ENCODE results near the gene SIT1.
A peak's percentile ranks its signal among the peaks of the same experiment; 100 is the strongest.
"Not testable (repeated sequence)": the region's sequence is repeated elsewhere in the genome, so short reads cannot be mapped to it uniquely, and the experiment has no call there.

The SIT1 gene

DNA sequence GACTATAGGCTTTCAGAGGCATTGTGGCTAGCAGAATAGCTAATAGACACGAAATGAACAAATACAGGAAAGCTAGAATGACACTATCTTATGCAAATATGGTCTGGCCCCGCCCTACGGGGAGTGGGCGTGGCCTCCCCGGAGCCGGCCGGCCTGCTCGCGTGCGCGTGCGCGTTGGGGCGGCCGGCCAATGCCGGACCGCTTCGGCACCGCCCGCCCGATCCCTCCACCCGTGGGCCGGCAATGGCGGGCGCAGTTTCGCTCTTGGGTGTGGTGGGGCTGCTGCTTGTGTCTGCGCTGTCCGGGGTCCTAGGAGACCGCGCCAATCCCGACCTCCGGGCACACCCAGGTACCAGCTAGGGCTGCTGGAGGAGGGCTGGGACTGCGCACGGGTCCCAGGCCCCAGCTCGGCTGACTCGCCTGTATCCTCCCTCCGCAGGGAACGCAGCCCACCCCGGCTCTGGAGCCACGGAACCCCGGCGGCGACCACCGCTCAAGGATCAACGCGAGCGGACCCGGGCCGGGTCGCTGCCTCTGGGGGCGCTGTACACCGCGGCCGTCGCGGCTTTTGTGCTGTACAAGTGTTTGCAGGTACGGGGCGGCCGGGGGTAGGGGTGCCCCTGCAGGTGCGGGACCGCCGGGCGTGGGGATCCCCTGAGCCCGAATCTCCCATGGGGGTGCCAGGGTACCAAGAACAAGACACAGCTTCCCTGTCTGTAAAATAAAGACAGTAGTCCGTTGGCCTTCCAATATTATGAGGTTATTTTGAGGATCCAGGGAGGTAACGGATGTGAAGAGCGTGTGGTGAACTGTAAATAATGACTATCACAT, 7.6 kb upstream of the SIT1 start, which contains the start of gene CCDC107:
TSS of gene CCDC107 (plus strand) at position 156 of the 831 bp plus-strand sequence. CDS start at position 244, 88 bp downstream.
- DNase-seq, result no peak

DNA sequence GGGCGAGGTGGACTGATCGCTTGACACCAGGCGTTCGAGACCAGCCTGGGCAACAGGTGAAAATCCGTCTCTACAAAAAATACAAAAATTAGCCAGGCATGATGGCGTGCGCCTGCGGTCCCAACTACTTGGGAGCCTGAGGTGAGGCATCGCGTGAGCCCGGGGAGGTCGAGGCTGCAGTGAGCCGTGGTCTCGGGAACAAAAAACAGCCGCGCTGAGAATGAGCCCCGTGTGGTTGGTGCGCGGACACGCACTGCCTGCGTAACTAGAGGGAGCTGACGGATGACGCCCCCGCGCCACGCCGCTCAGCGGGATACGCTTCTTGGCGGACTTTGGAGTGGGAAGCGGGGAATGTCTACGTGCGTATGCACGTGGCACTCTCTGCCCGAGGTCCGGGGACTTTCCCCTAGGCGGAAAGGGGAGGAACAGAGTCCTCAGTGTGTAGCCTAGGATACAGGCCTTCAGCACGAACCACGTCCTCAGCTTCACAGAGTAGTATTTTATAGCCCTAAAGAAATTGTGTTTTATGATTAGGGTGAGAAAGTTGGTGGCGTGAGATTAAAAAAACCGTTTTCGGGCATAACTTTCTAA, 6.9 kb upstream of the SIT1 start, which contains the start of gene RMRP:
TSS of gene RMRP (minus strand) at position 474 of the 591 bp plus-strand sequence.
- peak; percentile 78 for DNase-seq

DNA sequence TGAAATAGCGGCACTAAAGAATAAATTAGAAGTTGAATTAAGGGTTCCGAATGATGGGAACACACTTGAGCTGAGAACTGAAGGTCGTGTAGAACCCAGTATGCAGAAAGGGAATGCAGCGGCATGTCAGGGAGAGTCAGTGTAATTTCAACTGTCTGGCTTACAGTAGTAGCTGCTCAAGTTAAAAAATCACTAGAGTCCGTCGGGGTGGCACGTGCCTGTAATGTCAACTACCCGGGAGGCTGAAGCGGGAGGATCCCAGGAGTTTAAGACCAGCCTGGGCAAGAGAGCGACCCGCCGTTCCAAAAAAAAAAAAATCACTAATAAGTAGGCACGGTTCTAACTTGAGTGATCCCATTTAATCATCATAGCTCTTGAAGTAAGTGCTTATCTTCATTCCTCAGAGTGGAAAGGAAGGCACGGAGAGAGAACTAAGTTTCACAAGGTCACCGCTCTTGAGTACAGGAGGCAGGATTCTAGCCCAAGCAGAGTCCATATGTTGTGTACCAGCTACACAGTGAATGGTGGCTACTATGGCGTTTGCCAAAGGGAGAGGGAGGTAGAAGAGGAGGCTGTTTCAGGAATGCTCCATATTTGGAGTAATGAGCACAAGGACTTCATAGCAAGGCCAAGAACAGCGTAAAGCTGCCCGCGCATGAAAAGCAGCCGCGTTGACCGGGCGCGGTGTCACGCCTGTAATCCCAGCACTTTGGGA, 6.3 kb upstream of the SIT1 start:
- DNase-seq, result no peak

DNA sequence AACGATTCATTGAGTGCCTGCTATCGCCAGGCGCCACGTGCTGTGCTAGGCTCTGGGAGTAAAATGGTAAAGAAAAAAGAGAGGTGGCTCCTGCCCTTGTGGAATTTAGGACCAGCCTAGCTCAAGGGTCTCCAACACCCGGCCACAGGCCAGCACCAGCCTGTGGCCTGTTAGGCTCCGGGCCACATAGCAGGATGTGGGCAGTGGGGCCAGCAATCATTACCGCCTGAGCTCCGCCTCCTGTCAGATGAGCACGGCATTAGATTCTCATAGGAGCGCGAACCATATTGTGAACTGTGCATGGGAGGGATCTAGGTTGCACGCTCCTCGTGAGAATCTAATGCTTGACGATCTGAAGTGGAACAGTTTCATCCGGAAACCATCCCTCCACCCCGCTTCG, 5.6 kb upstream of the SIT1 start:
- no peak for DNase-seq

DNA sequence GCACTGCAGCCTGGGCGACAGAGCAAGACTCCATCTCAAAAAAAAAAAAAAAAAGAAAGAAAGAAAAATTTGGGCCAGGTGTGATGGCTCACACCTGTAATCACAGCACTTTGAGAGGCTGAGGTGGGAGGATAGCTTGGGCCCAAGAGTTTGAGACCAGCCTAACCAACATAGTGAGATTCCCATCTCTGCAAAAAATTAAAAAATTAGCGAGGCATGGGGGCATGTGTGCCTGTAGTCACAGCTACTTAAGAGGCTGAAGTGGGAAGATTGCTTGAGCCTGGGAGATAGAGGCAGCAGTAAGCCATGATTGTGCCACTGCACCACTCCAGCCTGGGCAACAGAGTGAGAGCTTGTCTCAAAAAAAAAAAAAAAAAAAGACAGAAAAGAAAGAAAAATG, 2.9 kb upstream of the SIT1 start:
- no peak for DNase-seq

DNA sequence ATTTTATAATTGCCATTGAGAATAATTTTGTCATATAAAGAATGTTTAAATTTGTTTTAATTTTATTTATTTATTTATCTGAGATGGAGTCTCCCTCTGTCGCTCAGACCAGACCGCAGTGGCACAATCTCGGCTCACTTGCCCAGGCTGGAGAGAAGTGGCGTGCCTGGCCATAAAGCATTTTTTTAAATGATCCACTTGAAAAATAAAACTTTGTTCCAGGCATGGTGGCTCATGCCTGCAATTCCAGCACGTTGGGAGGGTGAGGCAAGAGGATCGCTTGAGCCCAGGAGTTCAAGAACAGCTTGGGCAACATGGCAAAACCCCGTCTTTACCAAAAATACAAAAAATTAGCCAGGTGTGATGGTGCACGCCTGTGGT, 2.1 kb upstream of the SIT1 start:
- no peak for DNase-seq

DNA sequence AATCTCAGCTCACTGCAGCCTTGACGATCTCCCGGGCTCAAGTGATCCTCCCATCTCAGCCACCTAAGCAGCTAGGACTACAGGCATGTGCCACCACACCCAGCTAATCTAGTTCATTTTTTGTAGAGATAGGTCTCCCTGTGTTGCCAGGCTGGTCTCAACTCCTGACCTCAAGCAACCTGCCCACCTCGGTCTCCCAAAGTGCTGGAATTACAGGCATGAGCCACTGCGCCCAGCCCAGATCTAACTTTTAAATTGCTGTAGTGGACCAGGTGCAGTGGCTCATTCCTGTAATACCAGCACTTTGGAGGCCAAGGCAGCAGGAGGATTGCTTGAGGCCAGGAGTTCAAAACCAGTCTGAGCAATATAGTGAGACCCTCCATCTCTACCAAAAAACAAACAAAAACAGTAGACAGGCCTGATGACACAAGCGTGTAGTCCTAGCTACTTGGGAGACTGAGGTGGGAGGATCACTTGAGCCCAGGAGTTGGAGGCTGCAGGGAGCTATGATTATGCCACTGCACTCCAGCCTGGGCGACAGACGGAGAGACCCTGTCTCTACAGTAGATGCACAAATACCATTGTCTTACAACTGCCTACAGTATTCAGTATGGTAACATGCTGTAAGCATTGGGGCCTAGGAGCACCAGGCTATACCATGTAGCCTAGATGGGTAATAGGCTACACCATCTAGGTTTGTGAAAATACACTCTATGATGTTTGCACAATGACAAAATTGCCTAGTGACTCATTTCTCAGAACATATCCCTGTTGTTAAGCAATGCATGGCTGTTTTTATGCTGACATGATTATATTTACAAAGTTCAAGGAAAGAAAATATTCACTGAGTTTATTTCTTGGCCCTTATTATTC, 1.5 kb upstream of the SIT1 start:
- DNase-seq, result no peak

DNA sequence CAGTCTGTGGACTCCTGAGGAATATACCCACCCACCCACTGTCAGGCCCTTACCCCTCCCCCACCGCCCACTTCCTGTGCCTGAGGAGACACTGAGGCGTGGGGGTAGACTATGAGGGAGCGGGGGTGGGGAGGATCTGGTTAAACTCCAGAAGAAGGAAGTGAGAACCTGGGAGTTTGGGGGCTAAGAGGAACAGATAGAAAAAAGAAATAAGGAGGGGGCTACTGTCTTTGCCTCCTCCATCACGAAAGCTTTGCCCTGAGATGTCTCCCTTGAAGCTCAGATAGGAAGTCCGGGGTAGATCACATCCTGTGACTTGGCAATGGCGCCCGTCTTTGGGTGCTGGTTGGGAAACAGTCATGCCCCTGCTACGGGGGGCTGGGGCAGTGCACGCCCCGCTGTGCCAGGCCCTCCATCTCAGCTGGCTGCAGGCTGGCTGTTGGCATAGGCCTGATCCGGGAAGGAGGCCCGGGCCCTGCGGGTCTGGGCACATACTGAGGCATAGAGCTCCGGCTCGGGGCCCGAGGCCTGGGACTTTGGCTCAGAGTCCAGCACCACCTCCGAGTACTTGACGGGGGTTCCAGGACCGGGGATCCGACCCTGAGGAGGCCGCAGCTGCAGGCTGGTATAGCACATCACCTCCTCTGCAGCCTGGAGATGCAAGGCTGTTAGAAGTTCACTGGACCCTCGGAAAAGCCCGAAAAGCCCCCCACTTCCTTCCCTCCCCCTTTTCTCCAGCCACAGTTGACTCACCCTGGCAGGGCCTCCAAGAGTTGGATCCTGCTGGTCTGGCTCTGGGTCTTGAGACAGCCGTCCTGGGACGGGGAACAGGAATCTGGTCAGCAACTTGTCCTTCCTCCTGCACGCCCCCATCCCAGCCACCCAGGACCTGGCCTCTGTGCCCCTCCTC, 1.0 kb downstream of the SIT1 start:
- no peak for DNase-seq

DNA sequence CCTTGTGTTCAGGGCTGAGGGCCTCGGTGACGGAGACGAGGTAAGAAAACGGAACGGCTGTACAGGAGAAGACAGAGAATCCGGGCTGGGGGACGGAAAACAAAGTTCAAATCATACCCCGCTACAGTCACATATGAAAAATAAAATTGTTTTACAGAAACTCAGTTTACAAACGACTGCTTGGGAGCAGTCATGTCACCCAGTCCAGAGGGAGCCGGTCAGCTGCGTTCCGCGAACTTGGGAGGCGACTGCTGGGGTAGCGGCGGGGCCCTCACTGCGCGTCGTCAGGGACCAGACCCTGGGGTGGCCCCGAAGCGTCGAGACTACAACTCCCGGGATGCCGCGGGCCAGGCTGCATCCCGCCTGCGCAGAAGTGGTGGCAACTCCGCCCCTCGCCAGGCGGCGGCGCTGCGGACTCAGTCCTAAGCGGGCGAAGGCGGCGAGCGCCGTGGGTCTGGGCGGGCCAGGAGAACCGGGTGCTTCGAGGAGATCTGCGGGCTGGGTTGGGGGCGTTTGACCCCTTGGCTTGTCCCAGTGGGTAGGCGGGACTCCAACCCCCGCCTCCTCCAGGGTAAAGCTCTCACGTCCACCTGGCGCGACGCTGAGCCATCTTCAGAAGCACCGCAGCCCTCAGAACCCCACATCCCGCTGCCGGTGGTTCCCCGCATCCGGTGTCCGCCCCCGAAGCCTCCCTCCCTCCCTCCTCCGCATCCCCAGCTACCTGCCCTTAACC, 4.0 kb downstream of the SIT1 start:
- DNase-seq, result no peak

DNA sequence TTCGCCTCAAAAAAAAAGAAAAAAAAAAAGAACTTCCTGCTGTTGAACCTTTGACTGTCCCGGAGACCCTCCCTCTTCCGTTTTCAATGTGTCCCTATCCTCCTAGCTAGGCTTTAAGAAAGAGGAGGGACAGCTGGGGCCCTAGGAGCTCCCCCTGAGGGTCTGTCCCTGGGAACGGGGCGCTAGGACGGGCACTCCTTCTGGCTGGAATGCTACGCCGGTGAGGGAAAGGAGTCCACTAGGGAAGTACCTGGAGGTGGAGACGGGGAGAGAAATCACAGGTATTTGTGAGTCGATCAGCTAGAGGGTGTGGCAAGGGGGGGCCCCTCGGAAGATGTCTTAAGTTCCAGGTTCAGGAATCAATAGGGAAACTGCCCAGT, 4.6 kb downstream of the SIT1 start:
- DNase-seq, result no peak

DNA sequence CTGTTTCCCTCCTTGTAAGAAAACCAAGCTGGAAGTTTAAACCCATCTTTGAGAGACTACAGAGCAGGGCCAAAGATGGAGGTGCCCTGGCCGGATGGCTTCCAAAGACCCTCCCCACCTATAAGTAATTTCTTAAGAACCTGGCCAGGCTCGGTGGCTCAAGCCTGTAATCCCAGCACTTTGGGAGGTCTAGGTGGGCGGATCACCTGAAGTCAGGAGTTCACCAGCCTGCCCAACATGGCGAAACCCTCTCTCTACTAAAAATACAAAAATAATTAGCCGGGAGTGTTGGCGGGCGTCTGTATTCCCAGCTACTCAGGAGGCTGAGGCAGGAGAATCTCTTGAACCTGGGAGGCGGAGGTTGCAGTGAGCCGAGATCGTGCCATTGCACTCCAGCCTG, 5.0 kb downstream of the SIT1 start:
- not testable (repeated sequence) for DNase-seq

DNA sequence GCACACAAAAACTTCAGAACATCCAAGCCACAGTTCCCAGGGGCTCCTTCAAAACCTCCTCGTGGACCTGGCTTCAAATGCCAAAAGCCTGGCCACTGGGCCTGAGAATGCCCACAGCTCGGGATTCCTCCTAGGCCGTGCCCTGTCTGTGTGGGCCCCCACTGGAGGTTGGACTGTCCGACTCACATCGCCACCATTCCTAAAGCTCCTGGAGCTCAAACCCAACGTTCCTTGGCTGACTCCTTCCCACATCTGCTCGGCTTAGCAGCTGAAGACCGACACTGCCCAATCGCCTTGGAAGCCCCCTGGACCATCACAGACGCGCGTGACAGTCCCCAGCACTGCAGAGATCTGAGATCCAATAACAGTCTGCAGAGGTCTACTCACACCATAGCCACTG, 7.7 kb downstream of the SIT1 start:
- DNase-seq, result no peak

DNA sequence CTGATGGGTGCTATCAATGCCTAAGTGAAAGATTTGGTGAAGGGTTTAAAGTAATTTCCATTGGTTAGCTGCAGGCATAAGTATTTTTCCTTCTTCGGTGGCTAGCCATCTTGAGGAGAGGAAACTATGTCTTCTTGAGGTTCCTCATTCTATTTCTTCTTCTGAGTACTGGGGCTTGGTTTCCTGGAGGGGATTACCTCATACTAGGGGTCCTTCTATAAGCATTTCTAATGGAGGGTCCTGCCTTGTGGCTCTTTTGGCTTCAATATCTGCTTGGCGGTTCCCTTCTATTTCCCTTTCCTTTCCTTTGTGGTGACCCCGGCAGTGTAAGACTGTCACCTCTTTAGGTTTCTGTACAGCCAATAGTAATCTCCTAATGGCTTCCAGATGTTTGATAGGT, 9.3 kb downstream of the SIT1 start:
- not testable (repeated sequence) for DNase-seq

DNA sequence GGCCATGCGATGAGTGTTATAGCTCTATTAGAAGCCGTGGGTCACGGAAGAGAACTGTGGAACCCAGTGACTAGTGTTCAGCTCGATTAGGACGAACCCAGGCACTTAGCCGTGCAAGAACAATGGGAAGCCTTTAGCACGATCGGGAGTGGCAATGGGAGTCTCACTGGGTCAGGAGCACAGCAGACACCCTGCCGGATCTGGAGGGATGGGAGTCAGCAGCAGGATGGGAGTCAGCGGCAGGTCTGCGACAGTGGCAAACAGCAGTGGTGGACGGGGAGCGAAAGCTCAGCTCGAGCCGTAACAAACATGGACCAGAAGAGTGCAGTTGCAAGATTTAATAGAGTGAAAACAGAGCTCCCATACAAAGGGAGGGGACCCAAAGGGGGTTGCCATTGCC, 10.3 kb downstream of the SIT1 start:
- not testable (repeated sequence) for DNase-seq

DNA sequence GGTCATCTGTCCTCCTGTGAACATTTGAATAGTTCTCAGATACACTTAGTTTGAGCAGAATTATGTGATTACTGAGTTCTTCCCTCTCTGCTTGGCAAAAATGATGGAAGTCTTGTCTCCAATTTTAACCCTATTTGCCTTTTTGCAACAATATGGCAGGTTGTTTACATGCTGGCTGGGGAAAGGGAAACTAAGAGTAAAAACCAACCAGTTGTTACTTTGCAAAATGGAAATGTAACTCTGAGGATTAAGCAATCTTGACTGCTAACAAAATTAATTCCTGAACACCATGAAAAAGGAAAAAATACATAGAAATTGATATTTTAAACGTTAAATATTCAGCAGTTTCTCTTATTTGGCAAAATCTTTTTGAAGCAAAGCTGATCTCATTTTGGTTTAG, 11.1 kb downstream of the SIT1 start:
- no peak for DNase-seq

DNA sequence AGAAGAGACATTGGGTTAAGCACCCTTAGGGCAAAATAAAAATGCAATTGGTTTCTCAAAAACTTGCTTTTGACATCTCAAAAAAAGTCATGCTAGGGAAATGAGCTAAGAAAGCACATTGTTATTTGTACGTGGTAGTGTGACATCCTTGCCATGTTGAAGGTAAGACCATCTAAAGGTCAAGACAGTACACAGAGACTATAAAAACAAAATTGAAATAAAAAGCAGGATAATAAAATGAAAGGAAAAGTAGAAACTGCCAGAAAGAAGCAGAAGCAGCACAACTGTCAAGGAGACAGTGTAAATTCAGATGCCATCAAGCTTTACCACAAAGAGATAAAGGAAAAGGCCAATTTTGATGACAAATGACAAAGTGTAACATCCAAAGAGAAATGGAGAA, 11.5 kb downstream of the SIT1 start:
- not testable (repeated sequence) for DNase-seq

DNA sequence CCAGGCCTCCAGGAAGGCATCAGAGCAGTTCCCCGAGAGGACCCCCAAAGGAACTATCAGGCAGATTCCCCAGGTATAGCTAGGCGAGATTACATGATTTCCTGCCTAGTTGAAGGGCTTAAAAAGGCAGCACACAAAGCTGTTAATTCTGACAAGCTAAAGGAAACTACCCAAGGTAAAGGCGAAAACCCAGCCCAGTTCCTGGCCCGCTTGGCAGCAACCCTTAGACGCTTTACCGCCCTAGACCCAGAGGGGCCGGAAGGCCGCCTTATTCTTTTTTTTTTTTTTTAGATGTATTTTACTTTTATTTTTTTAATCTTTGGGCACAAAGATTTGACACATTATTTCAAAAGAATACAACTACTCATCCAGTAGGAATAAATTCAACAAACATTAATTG, 12.0 kb downstream of the SIT1 start:
- not testable (repeated sequence) for DNase-seq

DNA sequence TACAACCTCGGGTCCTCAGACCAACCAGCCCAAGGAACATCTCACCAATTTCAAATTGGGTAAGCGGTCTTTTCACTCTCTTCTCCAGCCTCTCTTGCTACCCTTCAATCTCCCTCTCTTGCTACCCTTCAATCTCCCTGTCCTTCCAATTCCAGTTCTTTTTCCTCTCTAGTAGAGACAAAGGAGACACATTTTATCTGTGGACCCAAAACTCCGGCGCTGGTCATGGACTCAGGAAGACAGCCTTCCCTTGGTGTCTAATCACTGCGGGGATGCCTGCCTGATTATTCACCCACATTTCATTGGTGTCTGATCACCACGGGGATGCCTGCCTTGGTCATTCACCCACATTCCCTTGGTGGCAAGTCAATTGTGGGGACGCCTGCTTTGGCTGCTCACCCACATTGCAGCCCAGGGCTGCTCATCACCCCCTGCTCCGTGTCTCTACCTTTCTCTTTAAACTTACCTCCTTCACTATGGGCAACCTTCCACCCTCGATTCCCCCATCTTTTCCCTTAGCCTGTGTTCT, 13.2 kb downstream of the SIT1 start:
- DNase-seq, result not testable (repeated sequence)

DNA sequence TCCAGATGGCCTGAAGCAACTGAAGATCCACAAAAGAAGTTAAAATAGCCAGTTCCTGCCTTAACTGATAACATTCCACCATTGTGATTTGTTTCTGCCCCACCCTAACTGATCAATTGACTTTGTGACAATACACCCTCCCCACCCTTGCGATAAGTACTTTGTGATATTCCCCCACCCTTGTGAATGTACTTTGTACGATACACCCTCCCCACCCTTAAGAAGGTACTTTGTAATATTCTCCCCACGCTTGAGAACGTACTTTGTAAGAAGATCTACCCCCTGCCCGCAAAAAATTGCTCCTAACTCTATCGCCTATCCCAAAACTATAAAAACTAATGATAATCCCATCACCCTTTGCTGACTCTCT, 13.9 kb downstream of the SIT1 start:
- not testable (repeated sequence) for DNase-seq

DNA sequence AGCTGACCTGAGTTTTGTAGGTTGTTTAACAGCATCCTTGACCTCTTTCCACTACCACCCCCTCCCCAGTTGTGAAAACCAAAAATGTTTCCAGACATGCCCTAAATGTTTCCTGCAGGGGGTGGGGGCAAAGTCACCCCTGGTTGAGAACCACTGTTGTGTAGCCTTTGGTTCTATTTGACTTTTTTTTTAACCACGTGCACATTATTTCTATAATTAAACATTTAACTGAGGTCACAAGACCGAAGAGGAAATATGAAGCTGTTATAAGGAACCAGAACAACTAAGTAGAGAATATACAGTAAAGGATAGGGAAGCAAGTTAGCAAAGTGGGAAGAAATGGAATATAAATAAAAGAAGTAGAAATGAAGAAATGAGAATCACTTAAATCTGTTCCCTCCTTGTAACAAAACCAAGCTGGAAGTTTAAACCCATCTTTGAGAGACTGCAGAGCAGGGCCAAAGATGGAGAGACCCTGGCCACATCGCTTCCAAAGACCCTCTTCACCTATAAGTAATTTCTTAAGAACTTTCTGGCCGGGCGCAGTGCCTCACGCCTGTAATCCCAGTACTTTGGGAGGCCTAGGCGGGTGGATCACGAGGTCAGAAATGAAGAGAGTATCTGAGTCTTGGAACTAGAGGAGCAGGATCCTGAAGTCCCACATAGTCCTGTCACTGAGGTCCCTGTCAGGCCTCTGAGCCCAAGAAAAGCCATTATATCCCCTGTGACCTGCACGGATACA, 14.4 kb downstream of the SIT1 start:
- no peak for DNase-seq

Data from NCI-H187 treated with DMSO at 0.1 percent for 48 hours (cell line).